SU-DHL-6 (cell line): ENCODE results near the gene PDP2.

Source experiments
- H2AFZ ChIP-seq: fragments of 200-600 bp; sonication (generic); 2 replicates; pipeline ENCODE4 v1.6.1; 2014; ENCODE audit warnings: low read depth, mild to moderate bottlenecking, moderate library complexity, mixed read lengths, antibody characterized with exemption, low read length; ENCODE audit not compliant: severe bottlenecking
- H3F3A ChIP-seq: fragments of 200-600 bp; shearing (Covaris generic); 2 replicates; pipeline ENCODE4 v1.6.0; 2016; ENCODE audit warnings: antibody characterized with exemption, mild to moderate bottlenecking; ENCODE audit not compliant: insufficient read depth
- H3K27ac ChIP-seq: fragments of 200-600 bp; sonication (generic); 2 replicates; pipeline ENCODE4 v1.5.1; 2016; ENCODE audit warnings: low read depth, mild to moderate bottlenecking, low read length, moderate library complexity, mixed read lengths
- H3K27me3 ChIP-seq: fragments of 200-600 bp; sonication (generic), shearing (Covaris generic); 2 replicates; pipeline ENCODE4 v1.6.0; 2014; ENCODE audit warnings: mild to moderate bottlenecking, low read length
- H3K36me3 ChIP-seq: fragments of 200-600 bp; sonication (generic); 2 replicates; pipeline ENCODE4 v1.6.1; 2014; ENCODE audit warnings: mild to moderate bottlenecking, low read length, mixed read lengths
- H3K4me2 ChIP-seq: fragments of 300-600, 200-600 bp; shearing (Covaris generic), sonication (generic); 2 replicates; pipeline ENCODE4 v1.6.0; 2014; ENCODE audit warnings: low read length, low read depth, mild to moderate bottlenecking; ENCODE audit not compliant: poor library complexity, severe bottlenecking
- H3K4me3 ChIP-seq: fragments of 200-600 bp; sonication (generic); 2 replicates; pipeline ENCODE4 v1.5.1; 2014; ENCODE audit warnings: antibody characterized with exemption, low read length, mild to moderate bottlenecking, mixed read lengths; ENCODE audit not compliant: insufficient read depth, poor library complexity, severe bottlenecking
- H3K79me2 ChIP-seq: fragments of 200-600 bp; sonication (generic); 2 replicates; pipeline ENCODE4 v1.6.1; 2014; ENCODE audit warnings: mild to moderate bottlenecking, low read length, moderate library complexity; ENCODE audit not compliant: insufficient read depth
- H3K9ac ChIP-seq: fragments of 200-600 bp; sonication (generic); 2 replicates; pipeline ENCODE4 v1.7.0; 2014; ENCODE audit warnings: mild to moderate bottlenecking, low read length
- H3K9me2 ChIP-seq: fragments of 200-600 bp; sonication (generic); replicated peaks from 2 replicates; pipeline ENCODE4 v1.6.1; 2014; ENCODE audit warnings: low read length; ENCODE audit not compliant: insufficient read depth
- H3K9me3 ChIP-seq: fragments of 200-600 bp; sonication (generic); 2 replicates; pipeline ENCODE4 v1.6.1; 2014; ENCODE audit warnings: low read length, mixed read lengths; ENCODE audit not compliant: insufficient read depth
- H4K20me1 ChIP-seq: fragments of 200-600 bp; sonication (generic); 2 replicates; pipeline ENCODE4 v1.6.1; 2014; ENCODE audit warnings: low read depth, mild to moderate bottlenecking, antibody characterized with exemption, low read length, moderate library complexity, mixed read lengths
- CTCF ChIP-seq: fragments of 200-600 bp; sonication (generic); IDR thresholded peaks from one replicate; pipeline ENCODE4 v1.5.1; 2017; ENCODE audit warnings: antibody characterized with exemption, mild to moderate bottlenecking, low read length, moderate library complexity; ENCODE audit not compliant: insufficient read depth, poor library complexity, severe bottlenecking
- EZH2phosphoT487 ChIP-seq: fragments of 200-600 bp; sonication (generic), shearing (Covaris generic); conservative IDR thresholded peaks from 2 replicates; pipeline ENCODE4 v1.6.1; 2018; ENCODE audit warnings: mild to moderate bottlenecking, antibody characterized with exemption, low read length, moderate library complexity, mixed read lengths

The PDP2 gene

GRCh38 chr16:66847533-66848067 lies 32.7 kb upstream of the PDP2 start:
- H3K9me2 ChIP-seq: no peaks in the 10 kb centered on the region
- TF ChIP-seq CTCF: no peak
- no peak for TF ChIP-seq EZH2phosphoT487
- no peaks in the 10 kb centered on the region for H3F3A ChIP-seq
- H3K4me3 ChIP-seq: no peak overlapping the region
- H3K79me2 ChIP-seq: no peaks in the 10 kb centered on the region
- H3K4me2 ChIP-seq: no peak overlapping the region
- H2AFZ ChIP-seq: no peak overlapping the region
- H3K9ac ChIP-seq: no peak overlapping the region
- H3K27ac ChIP-seq: no peak overlapping the region
- no peaks in the 10 kb centered on the region for H3K27me3 ChIP-seq
- H3K36me3 ChIP-seq: no peaks in the 10 kb centered on the region
- no peaks in the 10 kb centered on the region for H3K9me3 ChIP-seq
- H4K20me1 ChIP-seq: no peaks in the 10 kb centered on the region

- no peak overlapping the region for H2AFZ ChIP-seq
- no peaks in the 10 kb centered on the region for H3K9me2 ChIP-seq
- H3K9me3 ChIP-seq: no peaks in the 10 kb centered on the region
- H3K4me3 ChIP-seq: no peak overlapping the region
- no peaks in the 10 kb centered on the region for H3K79me2 ChIP-seq
- no peaks in the 10 kb centered on the region for H4K20me1 ChIP-seq
- H3K36me3 ChIP-seq: no peaks in the 10 kb centered on the region
- no peaks in the 10 kb centered on the region for H3F3A ChIP-seq
- no peak overlapping the region for H3K27ac ChIP-seq
- H3K9ac ChIP-seq: no peak overlapping the region
- H3K27me3 ChIP-seq: no peaks in the 10 kb centered on the region
- no peak for TF ChIP-seq CTCF
- no peak for TF ChIP-seq EZH2phosphoT487
- H3K4me2 ChIP-seq: no peak overlapping the region
Observed at GRCh38 chr16:66848172-66848571, 32.1 kb upstream of the PDP2 start.

GRCh38 chr16:66849021-66849420 lies 31.3 kb upstream of the PDP2 start:
- Histone ChIP-seq H3F3A (no peaks in the 10 kb centered on the region), H3K79me2 (no peaks in the 10 kb centered on the region), H3K9me2 (no peaks in the 10 kb centered on the region), H3K27ac (no peak overlapping the region), H3K36me3 (no peaks in the 10 kb centered on the region), H2AFZ (no peak overlapping the region), H4K20me1 (no peaks in the 10 kb centered on the region), H3K9ac (no peak overlapping the region), H3K4me3 (no peak overlapping the region), H3K4me2 (no peak overlapping the region), H3K27me3 (no peaks in the 10 kb centered on the region), H3K9me3 (no peaks in the 10 kb centered on the region)
- TF ChIP-seq CTCF (no peak), EZH2phosphoT487 (no peak)

- Histone ChIP-seq H3K27ac (no peak overlapping the region), H2AFZ (no peak overlapping the region), H3F3A (no peaks in the 10 kb centered on the region), H3K4me3 (no peak overlapping the region), H3K9me3 (no peaks in the 10 kb centered on the region), H3K79me2 (no peaks in the 10 kb centered on the region), H3K4me2 (no peak overlapping the region), H3K9me2 (no peaks in the 10 kb centered on the region), H3K9ac (no peak overlapping the region), H3K36me3 (no peaks in the 10 kb centered on the region), H3K27me3 (no peaks in the 10 kb centered on the region), H4K20me1 (no peaks in the 10 kb centered on the region)
- no peak for TF ChIP-seq EZH2phosphoT487
- no peak for TF ChIP-seq CTCF
Observed at GRCh38 chr16:66849549-66849948, 30.8 kb upstream of the PDP2 start.
